Cardiac atrium fibroblast (primary cell): Measurements from ENCODE around the gene FILIP1. TPM values are rescaled to one million over a fixed set of nuclear protein-coding genes. Genes with fewer than 3 reads are reported as not detected.

ENCODE experiments used
- total RNA-seq: library from RNA; depleted of rRNA; stranded (reverse); fragments of >200 nt; gene quantifications from 2 replicates; pipeline ENCODE4 v1.2.3, GENCODE V29; 2015

FILIP1 gene
- total RNA-seq = 2.7 and 5.7 TPM in 2 replicates

GRCh38 chr6:75493400-75494064 is at the start of gene FILIP1:
TSS of gene FILIP1 (minus strand) at chr6:75493800. CDS start at chr6:75414972, 78,828 bp downstream.

DNA sequence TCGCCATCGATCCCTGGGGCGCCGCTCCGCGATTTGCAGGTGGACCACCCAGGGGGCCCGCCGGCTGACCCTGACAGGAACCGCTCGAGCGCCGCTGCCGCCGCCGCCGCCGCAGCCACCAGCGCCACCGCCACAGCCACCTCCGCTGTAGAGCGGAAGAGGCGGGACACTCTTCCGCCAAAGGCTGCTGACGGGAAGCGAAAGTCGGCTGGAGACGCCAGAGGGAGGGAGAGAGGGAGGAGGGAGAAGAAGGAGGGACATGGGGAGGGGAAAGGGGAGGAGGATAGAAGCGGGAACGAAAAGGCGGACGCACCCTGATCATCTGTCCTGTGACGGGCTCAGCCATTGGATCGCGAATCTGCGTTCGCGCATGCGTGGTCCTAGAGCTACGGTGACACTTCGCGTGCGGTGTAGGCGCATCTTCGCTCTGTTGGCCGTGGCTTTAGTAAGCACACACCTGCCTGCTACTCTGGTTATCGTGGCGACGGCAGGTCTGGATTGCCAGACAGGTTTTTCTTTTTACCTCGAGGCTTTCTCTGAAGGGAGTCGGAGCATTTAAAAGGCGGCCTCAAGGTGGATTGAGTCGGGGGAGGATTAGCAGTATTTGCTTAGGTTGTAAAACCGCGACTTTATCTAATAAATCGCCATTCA is 208.8 kb downstream of the FILIP1 start, which contains the start of gene TMEM30A:
TMEM30A (minus strand) TSS at position 161 of the 651 bp plus-strand sequence; CDS start at position 7, 154 bp downstream.

GRCh38 chr6:75243333-75244062 is 250.1 kb downstream of the FILIP1 start, which contains the start of gene COX7A2:
TSS of gene COX7A2 (minus strand) at chr6:75243801. CDS start at chr6:75243734, 67 bp downstream.

Other genes with a start within 250 kb of the FILIP1 start
- 368 and 650 TPM in 2 replicates for gene COX7A2, start 250.0 kb downstream of the FILIP1 start, total RNA-seq
- 81.2 and 108 TPM in 2 replicates for gene TMEM30A, start 209.0 kb downstream of the FILIP1 start, total RNA-seq
- 31.2 and 45.8 TPM in 2 replicates for gene SENP6, start 108.1 kb upstream of the FILIP1 start, total RNA-seq